K562 (cell line): Measurements from ENCODE around the gene ENG. TPM values are rescaled to one million over a fixed set of nuclear protein-coding genes. Genes with fewer than 3 reads are reported as not detected.

Experiments
- AFF1 ChIP-seq, 2 experiments: fragments of 450-650 bp; IDR thresholded peaks; 2 replicates each; pipeline ENCODE4 v1.6.1; 2018; ENCODE audit warnings: mild to moderate bottlenecking in 2 of 2, low read depth in 1 of 2; ENCODE audit not compliant: partially characterized antibody in 2 of 2
- BRD4 ChIP-seq: fragments of 200-600 bp; sonication (generic); IDR thresholded peaks from 2 replicates; pipeline ENCODE4 v1.6.1; 2017; ENCODE audit warnings: inconsistent platforms
- MED1 ChIP-seq: sonication (generic); formaldehyde crosslinking; IDR thresholded peaks from 2 replicates; pipeline ENCODE4 v1.8.1; 2023; ENCODE audit warnings: missing genetic modification reagents, borderline replicate concordance
- NBN ChIP-seq: fragments of 450-650 bp; IDR thresholded peaks from 2 replicates; pipeline ENCODE4 v1.6.1; 2016; ENCODE audit warnings: low read depth, mild to moderate bottlenecking
- NCOA1 ChIP-seq: fragments of 450-650 bp; IDR thresholded peaks from 2 replicates; pipeline ENCODE4 v1.6.1; 2016; ENCODE audit warnings: low read depth
- NCOA4 ChIP-seq: fragments of 450-650 bp; IDR thresholded peaks from 2 replicates; pipeline ENCODE4 v1.6.1; 2018; ENCODE audit warnings: mild to moderate bottlenecking; ENCODE audit not compliant: partially characterized antibody
- TSHZ1 ChIP-seq: fragments of 250-450 bp; sonication (Bioruptor Pico); IDR thresholded peaks from 2 replicates; pipeline ENCODE4 v1.4.0; 2020; ENCODE audit warnings: mild to moderate bottlenecking, moderate library complexity
- ZNF407 ChIP-seq: fragments of 450-650 bp; IDR thresholded peaks from 2 replicates; pipeline ENCODE4 v1.6.1; 2016; ENCODE audit warnings: low read depth
- polyA plus RNA-seq, 8 experiments: library from polyadenylated mRNA; depleted of rRNA in 4 of 8; stranded (reverse) in 5 of 8; unstranded in 3 of 8; fragments of >200 nt; fragmentation: Nextera tagmentation in 2 of 8; fragmentation: Illumina TruSeq in 1 of 8; extraction: Ambion mirVana in 2 of 8; extraction: Trizol in 1 of 8; gene quantifications; 2 replicates each; pipeline versions ENCODE4 v1.2.1 to v1.2.3, GENCODE V29; 2011 to 2014; ENCODE audit warnings: inconsistent platforms in 1 of 8, missing spikeins in 1 of 8
- total RNA-seq, 7 experiments: library from RNA; depleted of rRNA in 6 of 7; stranded (reverse); fragments of >200 nt in 6 of 7; fragmentation: Illumina TruSeq in 2 of 7; extraction: Trizol in 2 of 7; gene quantifications; 2 replicates each; pipeline versions ENCODE4 v1.2.1 to v1.2.3, GENCODE V29; 2011 to 2021; ENCODE audit warnings: low replicate concordance in 1 of 7

The ENG gene
- total and polyA plus RNA-seq, 9 of the 15 experiments (the other 6 are each of a cell fraction or from before 2014, with no cell fraction given), result 0.04 to 0.40 (median 0.14) TPM; not detected in 1

GRCh38 chr9:127862075-127863011 is 7.9 kb upstream of the ENG start (continued):
- TF ChIP-seq AFF1 (IDR thresholded peaks at IDR 0.05; ENCODE audit: low read depth in 1 of 2, partially characterized antibody in 2 of 2) (peak; percentile 59 to 64), MED1 (CRISPR knock-in tag) (peak; percentile 92; the same call in 1 of the 2 replicates), NBN (peak; percentile 91), BRD4 (peak; percentile 39; the same call in 1 of the 2 replicates), TSHZ1 (CRISPR knock-in tag) (no peak), ZNF407 (no peak), NCOA1 (peak; percentile 93), NCOA4 (no peak)
